HepG2 (cell line): ENCODE data around the gene HOTAIR. TPM values are rescaled to one million over a fixed set of nuclear protein-coding genes. Genes with fewer than 3 reads are reported as not detected.

Experiments used
- ATAC-seq: fragments of 200-7000 bp; cut with Tn5 transposase; 3 replicates; pipeline ENCODE4 v1.9.1; 2020; ENCODE audit warnings: mild to moderate bottlenecking, moderate library complexity
- BruUV-seq: library from RNA; stranded (reverse); fragments of 400-500 nt; replicated peaks from 2 replicates; lab custom pipeline; 2021; lab: Mats Ljungman, UMichigan
- CTCF ChIA-PET: fragments of 300-600 bp; formaldehyde crosslinking; extraction: SDS; loops from one replicate; lab custom pipeline; 2021; ENCODE audit warnings: low total read pairs, inconsistent platforms, low intra/inter-chr PET ratio; lab: Yijun Ruan, JAX
- POLR2A ChIA-PET: fragments of 350-600 bp; sonication (Branson Sonifier 250); formaldehyde crosslinking; loops from one replicate; lab custom pipeline; 2020; ENCODE audit warnings: antibody characterized with exemption, inconsistent platforms; lab: Yijun Ruan, JAX
- DNase-seq: peaks from one replicate; pipeline ENCODE4 v3.0.0-alpha.2; 2015; ENCODE audit warnings: low spot score
- FAIRE-seq: peaks from 3 replicates; lab custom pipeline; 2011; peaks lifted over from hg19 to GRCh38; lab: Jason Lieb, UNC
- H2AFZ ChIP-seq: one replicate; pipeline ENCODE4 v1.6.1; 2011; ENCODE audit warnings: low read length, inconsistent platforms
- H3K27ac ChIP-seq: fragments of 300-600 bp; 3 replicates; pipeline ENCODE4 v1.8.0; 2011; ENCODE audit warnings: mixed run types, mild to moderate bottlenecking, mixed read lengths, low read length, inconsistent platforms; ENCODE audit not compliant: insufficient read depth; ENCODE audit errors: extremely low read length
- H3K27me3 ChIP-seq, 2 experiments: fragments of 200-600 bp in 1 of 2; 2 replicates in 1 of 2; 3 replicates in 1 of 2; pipeline versions ENCODE4 v1.6.0 to v1.8.0; 2011; ENCODE audit warnings: low read length in 2 of 2, mild to moderate bottlenecking in 2 of 2, moderate library complexity in 2 of 2, inconsistent platforms in 1 of 2; ENCODE audit not compliant: insufficient read depth in 2 of 2, control insufficient read depth in 1 of 2
- H3K36me3 ChIP-seq, 2 experiments: fragments of 200-600 bp in 1 of 2; replicated peaks in 1 of 2; 2 replicates in 1 of 2; 3 replicates in 1 of 2; pipeline versions ENCODE4 v1.5.1 to v1.8.0; 2011; ENCODE audit warnings: low read length in 2 of 2, inconsistent platforms in 1 of 2; ENCODE audit not compliant: insufficient read depth in 2 of 2, control insufficient read depth in 1 of 2
- H3K4me1 ChIP-seq: 2 replicates; pipeline ENCODE4 v1.5.1; 2012; ENCODE audit warnings: low read length, inconsistent platforms; ENCODE audit not compliant: insufficient read depth
- H3K4me2 ChIP-seq: 2 replicates; pipeline ENCODE4 v1.6.0; 2011; ENCODE audit warnings: low read depth, low read length, inconsistent platforms
- H3K4me3 ChIP-seq, 3 experiments: fragments of 200-600 bp in 1 of 3; sonication (generic), shearing (Covaris generic) in 1 of 3; replicated peaks in 1 of 3; 2 replicates each; pipeline ENCODE4 v1.5.1; 2011 to 2016; ENCODE audit warnings: low read length in 3 of 3, inconsistent platforms in 2 of 3, low read depth in 2 of 3, mild to moderate bottlenecking in 2 of 3, control low read depth in 1 of 3, mixed read lengths in 1 of 3; ENCODE audit not compliant: insufficient read depth in 1 of 3
- H3K79me2 ChIP-seq: one replicate; pipeline ENCODE4 v1.6.1; 2011; ENCODE audit warnings: low read length, inconsistent platforms; ENCODE audit not compliant: insufficient read depth
- H3K9ac ChIP-seq: 2 replicates; pipeline ENCODE4 v1.6.0; 2011; ENCODE audit warnings: mild to moderate bottlenecking, low read depth, low read length, inconsistent platforms; ENCODE audit not compliant: insufficient read depth
- H3K9me3 ChIP-seq: 2 replicates; pipeline ENCODE4 v1.5.1; 2012; ENCODE audit warnings: mild to moderate bottlenecking, low read length
- H4K20me1 ChIP-seq: 2 replicates; pipeline ENCODE4 v1.6.0; 2011; ENCODE audit warnings: inconsistent platforms, mild to moderate bottlenecking, low read length, moderate library complexity; ENCODE audit not compliant: insufficient read depth
- CENPBD1 ChIP-seq: sonication (generic); formaldehyde crosslinking; IDR thresholded peaks from 2 replicates; pipeline ENCODE4 v1.8.0; 2022; ENCODE audit warnings: missing genetic modification reagents, low read depth, mild to moderate bottlenecking, borderline replicate concordance
- EZH2 ChIP-seq: conservative IDR thresholded peaks from 2 replicates; pipeline ENCODE4 v1.6.1; 2012; ENCODE audit warnings: mild to moderate bottlenecking, low read depth, low read length, moderate library complexity
- KLF11 ChIP-seq: IDR thresholded peaks from 2 replicates; pipeline ENCODE4 v1.6.1; 2016; ENCODE audit warnings: missing compliant biosample characterization
- MZF1 ChIP-seq: sonication (generic); formaldehyde crosslinking; IDR thresholded peaks from 2 replicates; pipeline ENCODE4 v1.8.1; 2023; ENCODE audit warnings: mild to moderate bottlenecking, missing genetic modification reagents, borderline replicate concordance
- RXRA ChIP-seq: sonication (generic); formaldehyde crosslinking; IDR thresholded peaks from 2 replicates; pipeline ENCODE4 v1.5.1; 2020; ENCODE audit warnings: missing genetic modification reagents
- SUZ12 ChIP-seq: fragments of 150-350 bp; IDR thresholded peaks from 2 replicates; pipeline ENCODE4 v1.6.1; 2014; ENCODE audit warnings: low read depth, low read length
- TBL1XR1 ChIP-seq: fragments of 150-350 bp; IDR thresholded peaks from 2 replicates; pipeline ENCODE4 v1.6.1; 2014; ENCODE audit warnings: borderline replicate concordance, low read length; ENCODE audit not compliant: partially characterized antibody
- ZNF556 ChIP-seq: sonication (generic); formaldehyde crosslinking; IDR thresholded peaks from 2 replicates; pipeline ENCODE4 v1.4.0; 2020; ENCODE audit warnings: mild to moderate bottlenecking, missing genetic modification reagents, borderline replicate concordance
- ZNF607 ChIP-seq: sonication (generic); formaldehyde crosslinking; IDR thresholded peaks from 2 replicates; pipeline ENCODE4 v1.5.1; 2020; ENCODE audit warnings: missing genetic modification reagents, mild to moderate bottlenecking, borderline replicate concordance
- ZNF609 ChIP-seq: sonication (generic); formaldehyde crosslinking; IDR thresholded peaks from 2 replicates; pipeline ENCODE4 v1.4.0; 2020; ENCODE audit warnings: mild to moderate bottlenecking, missing genetic modification reagents, borderline replicate concordance
- WGBS: methylation state at CpG from one replicate; pipeline ENCODE4 v1.1.6; 2017; ENCODE audit warnings: low lambda C conversion rate; 5-methylcytosine and 5-hydroxymethylcytosine counted together
- in situ Hi-C: cut with HindIII; loops from 2 replicates; pipeline ENCODE4 v1.10.0; 2017; ENCODE audit warnings: low pct_unique_long_range_greater_than_20kb; ENCODE audit not compliant: extremely low pct_ligation_motif_present
- intact Hi-C: fragments of 100-400 bp; cut with micrococcal nuclease; formaldehyde crosslinking; loops from one replicate; pipeline ENCODE4 v1.10.0; 2022; ENCODE audit not compliant: unreplicated experiment
- polyA plus RNA-seq, 8 experiments: library from polyadenylated mRNA; depleted of rRNA in 3 of 8; stranded (reverse) in 7 of 8; unstranded in 1 of 8; fragments of >200 nt; fragmentation: Illumina TruSeq in 4 of 8; extraction: Trizol in 4 of 8; gene quantifications; 2 replicates each; pipeline versions ENCODE4 v1.2.1 to v1.2.3, GENCODE V29; 2011 to 2016; ENCODE audit warnings: low read depth in 4 of 8, missing spikeins in 1 of 8, mixed read lengths in 1 of 8; ENCODE audit not compliant: insufficient read depth in 1 of 8
- total RNA-seq, 5 experiments: library from RNA; depleted of rRNA; stranded (reverse); fragments of >200 nt; fragmentation: Illumina TruSeq; extraction: Trizol; gene quantifications; 2 replicates each; pipeline ENCODE4 v1.2.3, GENCODE V29; 2016; ENCODE audit warnings: low read depth in 1 of 5

HOTAIR gene
- total and polyA plus RNA-seq, 2 of the 13 experiments (the other 11 are each of a cell fraction or from before 2014, with no cell fraction given): not detected

GRCh38 chr12:53927220-53928029 lies 47.3 kb downstream of the HOTAIR start:
- Histone ChIP-seq H3K4me3 (no peak overlapping the region), H3K36me3 (no peaks in the 10 kb centered on the region), H3K4me1 (no peaks in the 10 kb centered on the region), H3K27me3 (peaks cover 5 to 71% of the 10 kb centered on the region in 2 experiments), H3K27ac (no peak overlapping the region), H2AFZ (no peak overlapping the region), H3K4me2 (no peak overlapping the region), H4K20me1 (no peaks in the 10 kb centered on the region), H3K9ac (no peak overlapping the region), H3K9me3 (no peaks in the 10 kb centered on the region), H3K79me2 (no peaks in the 10 kb centered on the region)
- POLR2A ChIA-PET: no interaction called here
- DNase-seq: no peak
- TF ChIP-seq EZH2 (0 out of 2 replicates have a peak, but pooled peaks have one; percentile 65), CENPBD1 (CRISPR knock-in tag) (no peak)
- no peak for FAIRE-seq
- no TSS peak for BruUV-seq
- 32% methylated on average over 39 of the region's 45 CpGs for WGBS
- intact Hi-C loops (no loop called here), in situ Hi-C loops (loop anchor here (25.0 kb wide), 1 partner anchor 140 kb away; no protein-coding TSS in a partner anchor)
- no peak for ATAC-seq
- CTCF ChIA-PET: no interaction called here

GRCh38 chr12:53924521-53925405 lies 50.0 kb downstream of the HOTAIR start:
- Histone ChIP-seq H3K27me3 (peaks cover 5 to 48% of the 10 kb centered on the region in 2 experiments), H3K9me3 (no peaks in the 10 kb centered on the region), H2AFZ (no peak overlapping the region), H3K36me3 (no peaks in the 10 kb centered on the region), H3K4me1 (no peaks in the 10 kb centered on the region), H4K20me1 (no peaks in the 10 kb centered on the region), H3K27ac (no peak overlapping the region), H3K79me2 (no peaks in the 10 kb centered on the region), H3K9ac (no peak overlapping the region), H3K4me2 (no peak overlapping the region), H3K4me3 (no peak overlapping the region)
- ChIA-PET CTCF (no interaction called here), POLR2A (no interaction called here)
- in situ Hi-C loops (loop anchor here (25.0 kb wide), 1 partner anchor 137 kb away; no protein-coding TSS in a partner anchor), intact Hi-C loops (no loop called here)
- BruUV-seq: no TSS peak
- FAIRE-seq (no peak), DNase-seq (no peak), ATAC-seq (no peak)
- WGBS: 0% methylated on average over 2 of the region's 2 CpGs
- TF ChIP-seq MZF1 (CRISPR knock-in tag): no peak
- TF ChIP-seq ZNF607: no peak
- TF ChIP-seq ZNF556 (CRISPR knock-in tag): no peak
- TF ChIP-seq KLF11 (CRISPR knock-in tag): no peak
- no peak for TF ChIP-seq TBL1XR1
- TF ChIP-seq ZNF609 (CRISPR knock-in tag): no peak
- no peak for TF ChIP-seq SUZ12
- TF ChIP-seq RXRA: no peak
